ENCODE results near the gene FKBP11. TPM values are rescaled to one million over a fixed set of nuclear protein-coding genes. Genes with fewer than 3 reads are reported as not detected.

Gene FKBP11
- total and polyA plus RNA-seq, 9 donors = 18.3 to 37.3 (median 22.4) TPM

GRCh38 chr12:48969160-48969771 lies 44.0 kb upstream of the FKBP11 start:
- Histone ChIP-seq H3K27ac (ENCODE audit: low read length) (no peak overlapping the region), H3K27me3 (ENCODE audit: control insufficient read depth, insufficient read depth, low read length) (peaks cover 81% of the 10 kb centered on the region), H3K4me1 (ENCODE audit: control insufficient read depth, insufficient read depth, low read length) (peaks cover 45% of the 10 kb centered on the region), H3K36me3 (ENCODE audit: control insufficient read depth, insufficient read depth, low read length) (no peaks in the 10 kb centered on the region), H3K9me3 (replicated peaks; ENCODE audit: control insufficient read depth, low read depth, low read length) (no peaks in the 10 kb centered on the region), H3K4me3 (ENCODE audit: low read length) (no peak overlapping the region)
- DNase-seq = no peak
- WGBS (ENCODE audit: insufficient coverage) = 42% methylated on average over 7 of the region's 8 CpGs

- H3K27ac ChIP-seq (ENCODE audit: low read length) = no peak overlapping the region
- H3K4me1 ChIP-seq (ENCODE audit: control insufficient read depth, insufficient read depth, low read length) = peaks cover 41% of the 10 kb centered on the region
- no peak for DNase-seq
- WGBS (ENCODE audit: insufficient coverage) = no CpG with 5 or more reads among the region's 3 CpGs
- no peaks in the 10 kb centered on the region for H3K36me3 ChIP-seq (ENCODE audit: control insufficient read depth, insufficient read depth, low read length)
- peaks cover 73% of the 10 kb centered on the region for H3K27me3 ChIP-seq (ENCODE audit: control insufficient read depth, insufficient read depth, low read length)
- H3K4me3 ChIP-seq (ENCODE audit: low read length) = no peak overlapping the region
- no peaks in the 10 kb centered on the region for H3K9me3 ChIP-seq (replicated peaks; ENCODE audit: control insufficient read depth, low read depth, low read length)
Measured at GRCh38 chr12:48968467-48968866, 43.2 kb upstream of the FKBP11 start.

GRCh38 chr12:48967991-48968390 lies 42.7 kb upstream of the FKBP11 start:
- no peak for DNase-seq
- Histone ChIP-seq H3K4me3 (ENCODE audit: low read length) (no peak overlapping the region), H3K27ac (ENCODE audit: low read length) (no peak overlapping the region), H3K36me3 (ENCODE audit: control insufficient read depth, insufficient read depth, low read length) (no peaks in the 10 kb centered on the region), H3K27me3 (ENCODE audit: control insufficient read depth, insufficient read depth, low read length) (peaks cover 68% of the 10 kb centered on the region), H3K4me1 (ENCODE audit: control insufficient read depth, insufficient read depth, low read length) (peaks cover 38% of the 10 kb centered on the region), H3K9me3 (replicated peaks; ENCODE audit: control insufficient read depth, low read depth, low read length) (no peaks in the 10 kb centered on the region)
- WGBS (ENCODE audit: insufficient coverage) = 32% methylated on average over 4 of the region's 7 CpGs

DNA sequence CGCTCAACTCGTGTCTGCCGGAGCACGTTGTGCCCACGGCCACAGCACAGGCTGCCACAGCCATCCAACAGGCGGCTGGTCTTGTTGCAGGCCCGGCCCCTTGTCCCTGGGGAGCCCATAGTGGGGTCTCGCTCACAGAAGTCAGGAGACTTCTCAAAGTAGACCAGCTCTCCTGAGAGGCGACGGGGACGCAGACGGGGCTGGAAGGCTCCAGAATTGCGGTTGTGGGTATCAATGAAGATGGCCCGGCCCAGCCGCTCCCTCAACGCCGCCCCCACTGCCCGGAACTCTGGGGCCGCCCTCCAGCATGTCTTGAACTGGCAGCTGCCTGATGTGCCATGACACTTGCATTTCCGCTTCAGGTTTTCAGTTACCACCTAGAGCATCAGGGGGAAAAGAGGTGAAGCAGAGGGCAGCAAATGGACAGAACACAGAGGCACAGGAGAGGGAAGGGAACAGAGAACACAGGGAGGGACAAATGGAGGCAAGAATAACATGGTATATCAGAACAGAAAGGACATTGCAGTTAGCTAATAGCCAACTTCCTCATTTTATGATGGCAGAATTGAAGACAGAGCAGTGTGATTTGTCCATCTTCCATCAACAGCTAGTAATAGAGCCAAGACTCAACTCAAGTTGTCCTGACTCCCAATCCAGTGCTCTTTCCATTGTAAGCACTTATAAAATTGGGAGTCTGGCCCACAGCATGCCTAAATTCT lies 41.0 kb upstream of the FKBP11 start:
- Histone ChIP-seq H3K9me3 (replicated peaks; ENCODE audit: control insufficient read depth, low read depth, low read length) (no peaks in the 10 kb centered on the region), H3K36me3 (ENCODE audit: control insufficient read depth, insufficient read depth, low read length) (no peaks in the 10 kb centered on the region), H3K4me1 (ENCODE audit: control insufficient read depth, insufficient read depth, low read length) (peaks cover 26% of the 10 kb centered on the region), H3K27ac (ENCODE audit: low read length) (no peak overlapping the region), H3K4me3 (ENCODE audit: low read length) (no peak overlapping the region), H3K27me3 (ENCODE audit: control insufficient read depth, insufficient read depth, low read length) (peaks cover 52% of the 10 kb centered on the region)
- no peak for DNase-seq
- WGBS (ENCODE audit: insufficient coverage) = 30% methylated on average over 20 of the region's 20 CpGs

- no peaks in the 10 kb centered on the region for H3K36me3 ChIP-seq (ENCODE audit: control insufficient read depth, insufficient read depth, low read length)
- peaks cover 46% of the 10 kb centered on the region for H3K27me3 ChIP-seq (ENCODE audit: control insufficient read depth, insufficient read depth, low read length)
- H3K27ac ChIP-seq (ENCODE audit: low read length) = no peak overlapping the region
- peaks cover 17% of the 10 kb centered on the region for H3K4me1 ChIP-seq (ENCODE audit: control insufficient read depth, insufficient read depth, low read length)
- H3K4me3 ChIP-seq (ENCODE audit: low read length) = no peak overlapping the region
- DNase-seq = no peak
- H3K9me3 ChIP-seq (replicated peaks; ENCODE audit: control insufficient read depth, low read depth, low read length) = no peaks in the 10 kb centered on the region
Measured at GRCh38 chr12:48965298-48965838, 40.1 kb upstream of the FKBP11 start.

DNA sequence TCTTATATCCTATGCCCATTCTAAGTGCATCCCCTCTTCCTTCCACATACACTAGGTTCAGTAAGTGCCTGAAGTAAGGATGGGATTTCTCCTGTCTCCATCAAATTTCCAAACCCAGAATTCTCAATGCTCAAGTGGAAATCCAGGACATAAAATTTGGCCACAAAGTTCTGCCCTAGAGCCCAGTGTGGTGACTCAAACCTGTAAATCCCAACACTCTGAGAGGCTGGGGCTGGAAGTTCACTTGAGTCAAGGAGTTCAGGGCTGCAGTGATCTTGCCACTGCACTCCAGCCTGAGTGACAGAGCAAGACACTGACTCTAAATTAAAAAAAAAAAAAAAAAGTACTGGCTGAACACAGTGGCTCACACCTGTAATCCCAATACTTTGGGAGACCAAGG lies 36.5 kb upstream of the FKBP11 start:
- Histone ChIP-seq H3K27ac (ENCODE audit: low read length) (no peak overlapping the region), H3K4me1 (ENCODE audit: control insufficient read depth, insufficient read depth, low read length) (peaks cover 8% of the 10 kb centered on the region), H3K36me3 (ENCODE audit: control insufficient read depth, insufficient read depth, low read length) (no peaks in the 10 kb centered on the region), H3K4me3 (ENCODE audit: low read length) (no peak overlapping the region), H3K27me3 (ENCODE audit: control insufficient read depth, insufficient read depth, low read length) (peaks cover 16% of the 10 kb centered on the region), H3K9me3 (replicated peaks; ENCODE audit: control insufficient read depth, low read depth, low read length) (no peaks in the 10 kb centered on the region)
- no peak for DNase-seq

GRCh38 chr12:48961331-48961730 lies 36.0 kb upstream of the FKBP11 start:
- Histone ChIP-seq H3K27me3 (ENCODE audit: control insufficient read depth, insufficient read depth, low read length) (peaks cover 13% of the 10 kb centered on the region), H3K36me3 (ENCODE audit: control insufficient read depth, insufficient read depth, low read length) (no peaks in the 10 kb centered on the region), H3K27ac (ENCODE audit: low read length) (no peak overlapping the region), H3K4me3 (ENCODE audit: low read length) (no peak overlapping the region), H3K4me1 (ENCODE audit: control insufficient read depth, insufficient read depth, low read length) (peaks cover 7% of the 10 kb centered on the region), H3K9me3 (replicated peaks; ENCODE audit: control insufficient read depth, low read depth, low read length) (no peaks in the 10 kb centered on the region)
- WGBS (ENCODE audit: insufficient coverage) = 34% methylated on average over 4 of the region's 4 CpGs
- DNase-seq = no peak

GRCh38 chr12:48960834-48961233 lies 35.5 kb upstream of the FKBP11 start:
- WGBS (ENCODE audit: insufficient coverage) = 83% methylated on average over 1 of the region's 3 CpGs
- no peak for DNase-seq
- no peaks in the 10 kb centered on the region for H3K36me3 ChIP-seq (ENCODE audit: control insufficient read depth, insufficient read depth, low read length)
- H3K27me3 ChIP-seq (ENCODE audit: control insufficient read depth, insufficient read depth, low read length) = peaks cover 8% of the 10 kb centered on the region
- no peak overlapping the region for H3K4me3 ChIP-seq (ENCODE audit: low read length)
- no peaks in the 10 kb centered on the region for H3K9me3 ChIP-seq (replicated peaks; ENCODE audit: control insufficient read depth, low read depth, low read length)
- no peak overlapping the region for H3K27ac ChIP-seq (ENCODE audit: low read length)
- peaks cover 8% of the 10 kb centered on the region for H3K4me1 ChIP-seq (ENCODE audit: control insufficient read depth, insufficient read depth, low read length)

DNA sequence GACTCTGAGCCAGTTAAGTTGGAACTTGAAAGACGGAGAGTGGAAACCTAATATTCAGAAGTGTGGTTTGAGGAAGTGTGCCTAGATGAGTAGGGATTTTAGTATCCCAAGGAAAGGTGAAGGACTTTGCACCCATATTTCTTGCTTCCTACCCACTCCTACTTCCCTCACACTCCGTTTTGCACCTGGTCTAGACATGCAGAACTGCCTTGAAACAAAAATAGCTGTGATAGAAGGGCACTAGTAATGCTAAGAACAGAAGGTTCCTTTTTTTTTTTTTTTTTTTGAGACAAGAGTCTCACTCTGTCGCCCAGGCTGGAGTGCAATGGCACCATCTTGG lies 32.7 kb upstream of the FKBP11 start:
- H3K9me3 ChIP-seq (replicated peaks; ENCODE audit: control insufficient read depth, low read depth, low read length) = no peaks in the 10 kb centered on the region
- peak overlapping the region; percentile 96 for H3K27ac ChIP-seq (ENCODE audit: low read length)
- peaks cover 4% of the 10 kb centered on the region for H3K27me3 ChIP-seq (ENCODE audit: control insufficient read depth, insufficient read depth, low read length)
- DNase-seq = no peak
- H3K4me3 ChIP-seq (ENCODE audit: low read length) = peak overlapping the region; percentile 100
- H3K4me1 ChIP-seq (ENCODE audit: control insufficient read depth, insufficient read depth, low read length) = peaks cover 14% of the 10 kb centered on the region
- no CpG with 5 or more reads among the region's 3 CpGs for WGBS (ENCODE audit: insufficient coverage)
- H3K36me3 ChIP-seq (ENCODE audit: control insufficient read depth, insufficient read depth, low read length) = peaks cover under 1% of the 10 kb centered on the region

DNA sequence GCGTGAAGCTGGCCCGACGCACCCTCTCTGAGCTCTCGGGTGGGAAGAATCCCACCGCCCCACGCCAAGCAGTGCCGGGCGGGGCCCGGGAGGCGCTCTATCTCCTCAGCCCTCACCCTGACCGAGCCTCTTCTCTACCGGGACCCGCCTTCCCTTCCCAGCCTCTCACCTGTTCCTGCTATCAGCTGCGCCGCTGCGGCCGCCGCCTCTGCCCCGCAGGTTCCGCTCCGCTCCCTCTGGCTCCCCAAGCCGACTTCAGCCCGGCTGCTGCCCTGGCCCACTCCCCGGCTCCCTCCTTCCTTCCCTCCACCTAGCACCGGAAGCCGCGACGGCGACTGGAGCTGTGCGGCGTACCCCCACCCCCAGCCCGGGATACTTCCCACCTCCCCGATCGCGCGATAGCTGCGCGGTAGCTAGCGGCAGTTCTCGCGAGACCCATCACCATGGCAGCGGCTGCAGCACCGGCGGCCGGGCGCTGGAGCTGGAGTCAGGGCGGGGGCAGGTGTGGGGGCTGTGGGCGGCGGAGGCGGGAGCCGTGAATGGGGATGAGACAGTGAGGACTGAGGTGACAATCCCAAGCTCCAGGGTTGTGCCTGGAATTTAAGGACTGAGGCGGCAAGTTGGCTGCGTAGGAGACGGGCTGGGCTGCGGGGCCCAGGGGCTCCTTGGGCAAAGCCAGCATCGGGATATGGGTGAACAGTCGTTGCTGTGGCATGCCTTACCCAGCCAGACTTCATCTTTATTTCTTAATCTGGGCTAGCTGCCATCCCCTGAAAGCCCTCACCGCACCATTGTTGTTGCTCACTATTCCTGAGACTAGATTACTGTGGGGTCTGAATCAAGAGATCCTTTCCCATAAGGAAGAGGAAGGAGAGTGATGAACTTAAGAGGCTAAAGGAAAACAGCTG lies 32.1 kb upstream of the FKBP11 start, which contains the start of gene ARF3:
Gene ARF3, minus strand, starts transcription at position 347 of the 908 bp plus-strand sequence. CDS start 16,392 bp downstream, outside the sequence.
- DNase-seq = peak; percentile 97
- Histone ChIP-seq H3K4me3 (ENCODE audit: low read length) (peak within 1 kb of the TSS; percentile 100), H3K36me3 (ENCODE audit: control insufficient read depth, insufficient read depth, low read length) (peaks cover 7% of the 10 kb centered on the region), H3K9me3 (replicated peaks; ENCODE audit: control insufficient read depth, low read depth, low read length) (no peaks in the 10 kb centered on the region), H3K27me3 (ENCODE audit: control insufficient read depth, insufficient read depth, low read length) (peaks cover 4% of the 10 kb centered on the region), H3K4me1 (ENCODE audit: control insufficient read depth, insufficient read depth, low read length) (peaks cover 14% of the 10 kb centered on the region), H3K27ac (ENCODE audit: low read length) (peak within 1 kb of the TSS; percentile 96)
- 0% methylated on average over 38 of the region's 58 CpGs for WGBS (ENCODE audit: insufficient coverage)

Measured in muscle of leg (tissue), 11 donors.